ENCODE results near the gene CFC1B.
"Not testable (repeated sequence)": the region's sequence is repeated elsewhere in the genome, so short reads cannot be mapped to it uniquely, and the experiment has no call there.

DNA sequence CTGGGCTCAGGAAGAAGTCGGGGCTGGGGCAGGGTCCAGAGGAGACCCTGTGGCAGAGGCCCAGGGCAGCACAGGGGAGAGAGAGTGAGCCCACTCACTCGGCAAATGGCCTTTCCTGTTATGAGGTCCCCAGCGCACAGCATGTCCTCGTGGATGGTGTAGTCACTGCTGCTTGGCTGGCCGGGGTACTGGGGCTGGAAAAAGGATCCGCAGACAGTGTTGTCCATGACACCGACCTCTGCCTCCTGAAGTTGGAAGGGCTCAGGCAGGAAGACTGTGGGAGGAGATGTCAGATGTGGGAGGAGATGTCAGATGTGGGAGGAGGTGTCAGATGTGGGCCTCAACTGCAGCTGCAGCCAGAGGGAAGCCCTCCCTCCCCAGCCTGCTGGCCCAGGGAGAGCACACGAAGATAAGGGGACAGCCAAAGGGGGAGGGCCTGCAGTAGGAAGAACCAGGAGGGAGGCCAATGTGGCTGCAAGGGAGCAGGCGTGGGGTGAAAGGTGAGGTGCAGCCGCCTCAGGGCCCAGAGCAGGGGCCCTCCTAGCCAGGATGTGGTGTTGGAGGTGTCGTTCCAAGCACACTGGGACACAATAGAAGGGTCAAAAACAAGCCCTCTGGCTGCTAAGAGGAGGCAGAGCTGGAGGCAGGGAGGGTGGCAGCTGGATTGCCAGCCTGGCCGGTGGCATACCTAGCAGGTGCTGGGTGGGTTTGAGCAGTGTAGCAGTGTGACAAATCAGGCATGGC is 22.9 kb downstream of the CFC1B start:
- TF ChIP-seq, protein P1, sequence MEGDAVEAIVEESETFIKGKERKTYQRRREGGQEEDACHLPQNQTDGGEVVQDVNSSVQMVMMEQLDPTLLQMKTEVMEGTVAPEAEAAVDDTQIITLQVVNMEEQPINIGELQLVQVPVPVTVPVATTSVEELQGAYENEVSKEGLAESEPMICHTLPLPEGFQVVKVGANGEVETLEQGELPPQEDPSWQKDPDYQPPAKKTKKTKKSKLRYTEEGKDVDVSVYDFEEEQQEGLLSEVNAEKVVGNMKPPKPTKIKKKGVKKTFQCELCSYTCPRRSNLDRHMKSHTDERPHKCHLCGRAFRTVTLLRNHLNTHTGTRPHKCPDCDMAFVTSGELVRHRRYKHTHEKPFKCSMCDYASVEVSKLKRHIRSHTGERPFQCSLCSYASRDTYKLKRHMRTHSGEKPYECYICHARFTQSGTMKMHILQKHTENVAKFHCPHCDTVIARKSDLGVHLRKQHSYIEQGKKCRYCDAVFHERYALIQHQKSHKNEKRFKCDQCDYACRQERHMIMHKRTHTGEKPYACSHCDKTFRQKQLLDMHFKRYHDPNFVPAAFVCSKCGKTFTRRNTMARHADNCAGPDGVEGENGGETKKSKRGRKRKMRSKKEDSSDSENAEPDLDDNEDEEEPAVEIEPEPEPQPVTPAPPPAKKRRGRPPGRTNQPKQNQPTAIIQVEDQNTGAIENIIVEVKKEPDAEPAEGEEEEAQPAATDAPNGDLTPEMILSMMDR (IDR thresholded peaks at IDR 0.05), result not testable (repeated sequence)
- TF ChIP-seq POLR2A (IDR thresholded peaks at IDR 0.05), result not testable (repeated sequence)
